ENCODE data around the gene PAK5. TPM values are rescaled to one million over a fixed set of nuclear protein-coding genes. Genes with fewer than 3 reads are reported as not detected.

The PAK5 gene
- total RNA-seq, 1 donor from 2014 or later, result not detected

- no peaks in the 10 kb centered on the region for H3K27me3 ChIP-seq (ENCODE audit: low read depth)
- no peaks in the 10 kb centered on the region for H3K36me3 ChIP-seq
- H3K27ac ChIP-seq (replicated peaks), result no peak overlapping the region
- no peaks in the 10 kb centered on the region for H3K4me1 ChIP-seq
- no peak for TF ChIP-seq CTCF (IDR thresholded peaks at IDR 0.05; ENCODE audit: borderline replicate concordance)
- no peaks in the 10 kb centered on the region for H3K9me3 ChIP-seq (replicated peaks)
- intact Hi-C loops (cut with micrococcal nuclease), result no loop called here
- DNase-seq, result no peak
- H3K4me3 ChIP-seq, result no peak overlapping the region
Measured at GRCh38 chr20:9677100-9677623, 161.7 kb downstream of the PAK5 start.

- intact Hi-C loops (cut with micrococcal nuclease), result no loop called here
- DNase-seq, result no peak
- H3K9me3 ChIP-seq (replicated peaks), result no peaks in the 10 kb centered on the region
- H3K27me3 ChIP-seq (ENCODE audit: low read depth), result no peaks in the 10 kb centered on the region
- no peaks in the 10 kb centered on the region for H3K4me1 ChIP-seq
- no peak overlapping the region for H3K4me3 ChIP-seq
- H3K27ac ChIP-seq (replicated peaks), result no peak overlapping the region
- TF ChIP-seq CTCF (IDR thresholded peaks at IDR 0.05; ENCODE audit: borderline replicate concordance), result no peak
- H3K36me3 ChIP-seq, result no peaks in the 10 kb centered on the region
Measured at GRCh38 chr20:9672981-9673380, 165.9 kb downstream of the PAK5 start.

DNA sequence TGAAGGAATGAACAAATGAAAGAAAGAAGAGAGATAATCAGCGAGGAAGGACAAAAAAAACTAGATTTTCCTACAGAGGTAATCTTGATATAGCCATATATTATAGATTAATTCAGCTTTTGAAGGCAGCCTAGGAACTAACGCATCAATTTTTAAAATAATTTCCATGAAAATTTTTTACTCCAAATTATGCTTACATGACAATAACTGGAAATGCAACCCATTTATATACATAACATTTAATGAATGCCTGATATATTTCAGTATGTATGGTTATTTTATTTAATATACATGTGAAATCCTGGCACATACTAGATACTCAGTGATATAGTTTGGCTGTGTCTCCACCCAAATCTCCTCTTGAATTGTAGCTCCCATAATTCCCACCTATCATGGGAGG lies 166.8 kb downstream of the PAK5 start:
- no peak overlapping the region for H3K27ac ChIP-seq (replicated peaks)
- TF ChIP-seq CTCF (IDR thresholded peaks at IDR 0.05; ENCODE audit: borderline replicate concordance), result no peak
- no peaks in the 10 kb centered on the region for H3K27me3 ChIP-seq (ENCODE audit: low read depth)
- H3K36me3 ChIP-seq, result no peaks in the 10 kb centered on the region
- no peak for DNase-seq
- H3K4me3 ChIP-seq, result no peak overlapping the region
- H3K9me3 ChIP-seq (replicated peaks), result no peaks in the 10 kb centered on the region
- no peaks in the 10 kb centered on the region for H3K4me1 ChIP-seq
- intact Hi-C loops (cut with micrococcal nuclease), result no loop called here

DNA sequence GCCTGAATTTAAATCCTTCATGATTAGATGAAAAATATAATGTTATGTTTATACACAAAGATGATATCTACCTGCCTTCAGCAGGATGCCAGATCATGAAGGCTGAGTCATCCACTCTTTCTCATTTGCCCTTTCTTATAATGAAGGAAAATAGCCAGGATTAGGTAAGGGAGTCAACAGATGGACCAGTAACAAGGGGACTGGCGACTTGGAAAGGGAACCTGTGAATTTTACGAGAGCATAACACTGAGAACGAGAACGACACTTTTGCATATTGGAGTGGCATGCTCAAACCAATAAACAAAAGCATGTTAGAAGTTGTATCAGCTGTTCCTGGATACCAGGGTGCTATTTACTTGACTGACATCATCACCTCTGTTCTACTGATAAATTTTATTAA lies 170.5 kb downstream of the PAK5 start:
- Histone ChIP-seq H3K27me3 (ENCODE audit: low read depth) (no peaks in the 10 kb centered on the region), H3K27ac (replicated peaks) (no peak overlapping the region), H3K4me3 (no peak overlapping the region), H3K4me1 (no peaks in the 10 kb centered on the region), H3K9me3 (replicated peaks) (no peaks in the 10 kb centered on the region), H3K36me3 (no peaks in the 10 kb centered on the region)
- intact Hi-C loops (cut with micrococcal nuclease), result no loop called here
- DNase-seq, result no peak
- no peak for TF ChIP-seq CTCF (IDR thresholded peaks at IDR 0.05; ENCODE audit: borderline replicate concordance)

DNA sequence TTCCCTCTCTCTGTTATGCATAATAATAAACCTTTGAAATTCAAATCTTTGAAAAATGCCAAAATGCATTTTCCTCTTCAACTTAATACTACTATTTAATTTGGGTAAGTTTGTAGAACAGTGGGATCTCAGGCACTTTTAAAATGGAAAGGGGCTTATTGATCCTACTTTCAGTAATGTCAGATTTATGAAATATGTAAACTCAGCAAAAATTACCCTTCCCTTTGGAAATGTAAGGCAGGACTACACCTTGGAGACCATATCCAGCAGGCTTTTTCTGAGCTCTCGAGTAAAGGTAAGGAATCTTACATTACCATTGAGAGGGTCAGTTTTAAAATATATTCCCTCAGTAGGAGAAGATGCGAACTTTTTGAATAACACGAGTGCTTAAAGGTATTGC lies 175.5 kb downstream of the PAK5 start:
- DNase-seq, result no peak
- intact Hi-C loops (cut with micrococcal nuclease), result no loop called here
- TF ChIP-seq CTCF (IDR thresholded peaks at IDR 0.05; ENCODE audit: borderline replicate concordance), result no peak

More for the DNA sequence above, 175.5 kb downstream of the PAK5 start:
- Histone ChIP-seq H3K27ac (replicated peaks) (no peak overlapping the region), H3K36me3 (no peaks in the 10 kb centered on the region), H3K27me3 (ENCODE audit: low read depth) (no peaks in the 10 kb centered on the region), H3K4me1 (no peaks in the 10 kb centered on the region), H3K4me3 (no peak overlapping the region), H3K9me3 (replicated peaks) (no peaks in the 10 kb centered on the region)
